Neural cell (in vitro differentiated cells): ENCODE data around the gene VCP. TPM values are rescaled to one million over a fixed set of nuclear protein-coding genes. Genes with fewer than 3 reads are reported as not detected.

Source experiments
- H2AFZ ChIP-seq: fragments of 200-600, 300-800 bp; sonication (generic), shearing (Covaris generic); 2 replicates; pipeline ENCODE4 v1.6.0; 2014; ENCODE audit warnings: low read depth, mild to moderate bottlenecking, antibody characterized with exemption, low read length, moderate library complexity
- H3F3A ChIP-seq: fragments of 200-600 bp; shearing (Covaris generic); 2 replicates; pipeline ENCODE4 v1.6.1; 2016; ENCODE audit warnings: mild to moderate bottlenecking, moderate library complexity, mixed read lengths, antibody characterized with exemption, low read length; ENCODE audit not compliant: insufficient read depth, poor library complexity, severe bottlenecking
- H3K27ac ChIP-seq: fragments of 200-600, 300-800 bp; sonication (generic), shearing (Covaris generic); 2 replicates; pipeline ENCODE4 v1.5.1; 2014; ENCODE audit warnings: mild to moderate bottlenecking, low read length, moderate library complexity
- H3K27me3 ChIP-seq: fragments of 300-800, 200-600 bp; sonication (generic), shearing (Covaris generic); 2 replicates; pipeline ENCODE4 v1.6.0; 2014; ENCODE audit warnings: mild to moderate bottlenecking, low read depth, low read length, moderate library complexity; ENCODE audit not compliant: insufficient read depth
- H3K36me3 ChIP-seq: fragments of 300-800, 200-600 bp; sonication (generic), shearing (Covaris generic); 2 replicates; pipeline ENCODE4 v1.5.1; 2014; ENCODE audit warnings: mild to moderate bottlenecking, antibody characterized with exemption, low read length, moderate library complexity; ENCODE audit not compliant: insufficient read depth
- H3K4me2 ChIP-seq: fragments of 300-800, 200-600 bp; sonication (generic), shearing (Covaris generic); 2 replicates; pipeline ENCODE4 v1.6.0; 2014; ENCODE audit warnings: mild to moderate bottlenecking, low read length
- H3K4me3 ChIP-seq: fragments of 300-800, 200-600 bp; sonication (generic), shearing (Covaris generic); 2 replicates; pipeline ENCODE4 v1.5.1; 2014; ENCODE audit warnings: mild to moderate bottlenecking, low read length, moderate library complexity
- H3K79me2 ChIP-seq: fragments of 200-600 bp; shearing (Covaris generic); replicated peaks from 2 replicates; pipeline ENCODE4 v1.6.0; 2014; ENCODE audit warnings: mild to moderate bottlenecking, low read length, moderate library complexity; ENCODE audit not compliant: insufficient read depth
- H3K9ac ChIP-seq: fragments of 300-800, 200-600 bp; sonication (generic), shearing (Covaris generic); 2 replicates; pipeline ENCODE4 v1.6.1; 2016; ENCODE audit warnings: mild to moderate bottlenecking, low read length, mixed read lengths
- H3K9me2 ChIP-seq: fragments of 200-600 bp; shearing (Covaris generic); 2 replicates; pipeline ENCODE4 v1.6.1; 2016; ENCODE audit warnings: mild to moderate bottlenecking, low read length, mixed read lengths; ENCODE audit not compliant: insufficient read depth
- H3K9me3 ChIP-seq: fragments of 200-600, 300-800 bp; sonication (generic), shearing (Covaris generic); 2 replicates; pipeline ENCODE4 v1.6.1; 2016; ENCODE audit warnings: mild to moderate bottlenecking, mixed run types, low read length, moderate library complexity, mixed read lengths
- H4K20me1 ChIP-seq: fragments of 200-600 bp; shearing (Covaris generic); 2 replicates; pipeline ENCODE4 v1.6.1; 2016; ENCODE audit warnings: mild to moderate bottlenecking, mixed run types; ENCODE audit not compliant: insufficient read depth
- CTCF ChIP-seq: fragments of 450-650 bp; IDR thresholded peaks from 2 replicates; pipeline ENCODE4 v1.5.1; 2014; ENCODE audit warnings: antibody characterized with exemption, mild to moderate bottlenecking, moderate library complexity; ENCODE audit not compliant: poor library complexity, severe bottlenecking
- EP300 ChIP-seq: fragments of 450-650 bp; conservative IDR thresholded peaks from 2 replicates; pipeline ENCODE4 v1.6.1; 2014; ENCODE audit warnings: antibody characterized with exemption, mild to moderate bottlenecking, moderate library complexity; ENCODE audit not compliant: poor library complexity, severe bottlenecking
- EZH2 ChIP-seq: fragments of 200-600, 300-800 bp; shearing (Covaris generic), sonication (generic); IDR thresholded peaks from 2 replicates; pipeline ENCODE4 v1.6.1; 2014; ENCODE audit warnings: antibody characterized with exemption, low read length, borderline replicate concordance, mild to moderate bottlenecking; ENCODE audit not compliant: insufficient read depth, poor library complexity, severe bottlenecking
- MXI1 ChIP-seq: fragments of 450-650 bp; conservative IDR thresholded peaks from 2 replicates; pipeline ENCODE4 v1.6.1; 2014; ENCODE audit warnings: antibody characterized with exemption, mild to moderate bottlenecking; ENCODE audit not compliant: poor library complexity, severe bottlenecking
- POLR2AphosphoS5 ChIP-seq: IDR thresholded peaks from 2 replicates; pipeline ENCODE4 v1.6.1; 2012
- RAD21 ChIP-seq: fragments of 450-650 bp; conservative IDR thresholded peaks from 2 replicates; pipeline ENCODE4 v1.6.1; 2014; ENCODE audit warnings: antibody characterized with exemption, mild to moderate bottlenecking, moderate library complexity
- REST ChIP-seq: IDR thresholded peaks from 2 replicates; pipeline ENCODE4 v1.6.1; 2012; ENCODE audit warnings: borderline replicate concordance
- SMC3 ChIP-seq: fragments of 450-650 bp; conservative IDR thresholded peaks from 2 replicates; pipeline ENCODE4 v1.6.1; 2014; ENCODE audit warnings: antibody characterized with exemption, mild to moderate bottlenecking, moderate library complexity; ENCODE audit not compliant: poor library complexity
- TAF1 ChIP-seq: IDR thresholded peaks from 2 replicates; pipeline ENCODE4 v1.6.1; 2012; ENCODE audit warnings: low read depth
- polyA plus RNA-seq: library from polyadenylated mRNA; depleted of rRNA; stranded (reverse); fragments of >200 nt; gene quantifications from 2 replicates; pipeline ENCODE4 v1.2.3, GENCODE V29; 2014

Gene VCP
- polyA plus RNA-seq, 1 donor from 2014 or later: 139 TPM

GRCh38 chr9:35029241-35029640, 43.2 kb downstream of the VCP start:
- Histone ChIP-seq H3K4me3 (no peak overlapping the region), H3K79me2 (no peaks in the 10 kb centered on the region), H3K4me2 (no peak overlapping the region), H3K9me3 (no peaks in the 10 kb centered on the region), H3K36me3 (no peaks in the 10 kb centered on the region), H3K27me3 (no peaks in the 10 kb centered on the region), H3K27ac (no peak overlapping the region), H3F3A (no peaks in the 10 kb centered on the region), H2AFZ (no peak overlapping the region), H4K20me1 (no peaks in the 10 kb centered on the region), H3K9me2 (no peaks in the 10 kb centered on the region), H3K9ac (no peak overlapping the region)
- TF ChIP-seq POLR2AphosphoS5 (no peak), RAD21 (no peak), EP300 (no peak), EZH2 (no peak), TAF1 (no peak), REST (no peak)

- Histone ChIP-seq H3K9me3 (no peaks in the 10 kb centered on the region), H3K9ac (no peak overlapping the region), H3K79me2 (no peaks in the 10 kb centered on the region), H3K9me2 (no peaks in the 10 kb centered on the region), H3F3A (no peaks in the 10 kb centered on the region), H3K27ac (no peak overlapping the region), H3K4me3 (no peak overlapping the region), H4K20me1 (no peaks in the 10 kb centered on the region), H3K4me2 (no peak overlapping the region), H3K27me3 (no peaks in the 10 kb centered on the region), H3K36me3 (no peaks in the 10 kb centered on the region), H2AFZ (no peak overlapping the region)
- TF ChIP-seq SMC3 (no peak), MXI1 (no peak), POLR2AphosphoS5 (no peak), TAF1 (no peak), EZH2 (no peak), REST (no peak), CTCF (no peak), RAD21 (no peak), EP300 (no peak)
These were observed 44.1 kb downstream of the VCP start for GRCh38 chr9:35028341-35028740.
